Hepatocyte (in vitro differentiated cells): Measurements from ENCODE around the gene RPGRIP1.

Experiments used
- CTCF ChIP-seq: fragments of 200-600 bp; sonication (generic); IDR thresholded peaks from 2 replicates; pipeline ENCODE4 v1.5.1; 2016; ENCODE audit warnings: antibody characterized with exemption, mild to moderate bottlenecking; ENCODE audit not compliant: poor library complexity
- EZH2 ChIP-seq: fragments of 200-600 bp; sonication (generic); IDR thresholded peaks from 2 replicates; pipeline ENCODE4 v1.6.1; 2016; ENCODE audit warnings: antibody characterized with exemption, mild to moderate bottlenecking, borderline replicate concordance

- TF ChIP-seq CTCF (no peak), EZH2 (no peak)
Measured at GRCh38 chr14:21275261-21275858, 4.5 kb upstream of the RPGRIP1 start.
